Fibroblast of skin of abdomen (primary cell): ENCODE measurements around the gene NR4A1.
"Not testable (repeated sequence)": the region's sequence is repeated elsewhere in the genome, so short reads cannot be mapped to it uniquely, and the experiment has no call there.

ENCODE experiments used
- DNase-seq: peaks from one replicate; pipeline ENCODE4 v3.0.0-alpha.2; 2013

The NR4A1 gene

GRCh38 chr12:52080403-52081251 is 29.4 kb downstream of the NR4A1 start:
- DNase-seq, result no peak

GRCh38 chr12:52081263-52081733 is 30.1 kb downstream of the NR4A1 start:
- DNase-seq, result no peak

- peak; percentile 23 for DNase-seq
Measured at GRCh38 chr12:52082026-52082668, 30.9 kb downstream of the NR4A1 start.

- no peak for DNase-seq
Measured at GRCh38 chr12:52082669-52082987, 31.4 kb downstream of the NR4A1 start.

- peak; percentile 61 for DNase-seq
Measured at GRCh38 chr12:52082988-52083637, 31.9 kb downstream of the NR4A1 start.

- DNase-seq, result no peak
Measured at GRCh38 chr12:52083638-52083996, 32.4 kb downstream of the NR4A1 start.

- DNase-seq, result no peak
Measured at GRCh38 chr12:52084491-52085231, 33.4 kb downstream of the NR4A1 start.

GRCh38 chr12:52085682-52086180 is 34.5 kb downstream of the NR4A1 start:
- no peak for DNase-seq

GRCh38 chr12:52086366-52086765 is 35.1 kb downstream of the NR4A1 start:
- DNase-seq, result no peak

- no peak for DNase-seq
Measured at GRCh38 chr12:52086944-52087835, 35.9 kb downstream of the NR4A1 start.

- no peak for DNase-seq
Measured at GRCh38 chr12:52087961-52088820, 36.9 kb downstream of the NR4A1 start.

- no peak for DNase-seq
Measured at GRCh38 chr12:52089491-52089890, 38.2 kb downstream of the NR4A1 start.

- no peak for DNase-seq
Measured at GRCh38 chr12:52090291-52090690, 39.0 kb downstream of the NR4A1 start.

- DNase-seq, result no peak
Measured at GRCh38 chr12:52091061-52091460, 39.8 kb downstream of the NR4A1 start.

GRCh38 chr12:52091869-52092268 is 40.6 kb downstream of the NR4A1 start:
- no peak for DNase-seq

- no peak for DNase-seq
Measured at GRCh38 chr12:52093346-52093745, 42.1 kb downstream of the NR4A1 start.

GRCh38 chr12:52096332-52097044 is 45.2 kb downstream of the NR4A1 start:
- no peak for DNase-seq

- no peak for DNase-seq
Measured at GRCh38 chr12:52097045-52097666, 45.9 kb downstream of the NR4A1 start.

GRCh38 chr12:52104431-52105089 is 53.3 kb downstream of the NR4A1 start:
- DNase-seq, result not testable (repeated sequence)
